Activated CD4-positive, alpha-beta T cell treated with anti-CD3 and anti-CD28 coated beads for 4 hours (primary cell): ENCODE data around the gene IL24.
A peak's percentile ranks its signal among the peaks of the same experiment; 100 is the strongest.
"Not testable (repeated sequence)": the region's sequence is repeated elsewhere in the genome, so short reads cannot be mapped to it uniquely, and the experiment has no call there.

Experiments
- DNase-seq, 2 donors: peaks; one replicate each; pipeline ENCODE4 v3.0.0-alpha.2; 2020

The IL24 gene

DNA sequence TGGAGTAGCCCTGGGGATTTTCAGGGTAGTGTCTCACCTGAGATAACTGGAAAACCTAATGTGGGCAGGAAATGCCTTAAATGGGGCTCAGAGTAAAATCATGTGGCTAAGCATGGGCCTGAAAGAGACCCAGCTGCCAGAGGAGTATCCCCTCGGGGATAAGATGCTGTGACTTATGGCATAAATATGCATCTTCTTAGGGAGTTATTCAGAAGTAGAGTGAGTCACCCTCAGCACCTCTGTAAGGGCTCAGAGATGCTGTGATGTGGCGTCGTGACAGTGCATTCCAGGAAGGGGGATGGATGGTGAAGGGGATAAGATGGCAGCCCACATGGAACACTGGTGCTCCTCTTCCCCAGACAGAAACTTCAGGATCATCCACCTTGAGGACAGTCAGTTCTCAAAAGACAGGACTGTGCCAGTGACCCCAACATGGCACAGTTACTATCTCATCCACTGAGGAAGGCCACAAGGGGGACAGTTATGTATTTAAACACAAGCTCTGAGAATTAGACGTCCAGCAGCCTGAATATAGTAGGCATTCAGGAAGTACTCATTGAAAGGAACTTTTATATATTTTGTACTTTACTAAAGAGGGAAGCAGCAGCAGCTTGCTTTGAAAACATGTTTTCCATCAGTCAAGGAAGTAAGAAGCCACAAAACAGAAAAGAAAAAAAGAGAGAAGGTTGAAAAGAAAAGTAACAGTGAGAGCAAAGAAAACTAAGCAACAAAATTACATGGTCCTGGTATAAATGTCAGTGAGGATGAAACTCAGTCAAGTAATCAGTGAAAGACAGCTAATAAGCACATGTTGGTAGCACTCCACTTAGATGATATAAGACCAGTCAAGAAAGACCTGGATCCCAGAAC lies 8.3 kb downstream of the IL24 start:
- DNase-seq, result peak; percentile 48 to 63

DNA sequence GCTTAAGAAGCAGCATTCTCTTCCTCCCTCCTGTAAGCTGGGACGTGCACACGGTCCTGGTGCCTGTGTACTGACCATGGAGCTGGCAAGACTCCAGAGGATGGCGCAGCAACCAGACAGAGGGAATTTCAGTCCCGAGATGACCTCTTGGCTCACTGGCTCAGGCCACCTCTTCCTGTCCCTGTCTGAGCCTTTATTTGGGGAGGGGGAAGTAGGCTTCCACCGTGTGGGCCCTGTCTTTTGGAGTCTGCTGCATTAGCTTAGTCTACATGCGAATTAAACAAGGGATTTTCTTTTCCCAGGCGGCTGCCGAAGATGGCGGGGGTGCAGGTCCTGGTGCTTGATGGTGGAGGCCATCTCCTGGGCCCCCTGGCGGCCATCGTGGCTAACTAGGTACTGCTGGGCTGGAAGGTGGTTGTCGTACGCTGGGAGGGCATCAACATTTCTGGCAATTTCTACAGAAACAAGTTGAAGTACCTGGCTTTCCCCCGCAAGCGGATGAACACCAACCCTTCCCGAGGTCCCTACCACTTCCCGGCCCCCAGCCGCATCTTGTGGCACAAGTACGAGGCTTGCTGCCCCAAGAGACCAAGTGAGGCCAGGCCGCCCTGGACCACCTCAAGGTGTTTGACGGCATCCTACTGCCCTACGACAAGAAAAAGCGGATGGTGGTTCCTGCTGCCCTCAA lies 10.2 kb downstream of the IL24 start:
- no peak for DNase-seq

DNA sequence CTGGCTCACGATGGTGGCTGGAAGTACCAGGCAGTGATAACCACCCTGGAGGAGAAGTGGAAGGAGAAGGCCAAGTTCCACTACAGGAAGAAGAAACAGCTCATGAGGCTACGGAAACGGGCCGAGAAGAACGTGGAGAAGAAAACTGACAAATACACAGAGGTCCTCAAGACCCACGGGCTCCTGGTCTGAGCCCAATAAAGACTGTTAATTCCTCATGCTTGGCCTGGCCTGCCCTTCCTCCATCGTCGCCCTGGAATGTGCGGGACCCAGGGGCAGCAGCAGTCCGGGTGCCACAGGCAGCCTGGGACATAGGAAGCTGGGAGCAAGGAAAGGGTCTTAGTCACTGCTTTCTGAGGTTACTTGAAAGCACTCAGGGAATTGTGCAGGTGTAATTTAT lies 10.8 kb downstream of the IL24 start:
- no peak for DNase-seq

DNA sequence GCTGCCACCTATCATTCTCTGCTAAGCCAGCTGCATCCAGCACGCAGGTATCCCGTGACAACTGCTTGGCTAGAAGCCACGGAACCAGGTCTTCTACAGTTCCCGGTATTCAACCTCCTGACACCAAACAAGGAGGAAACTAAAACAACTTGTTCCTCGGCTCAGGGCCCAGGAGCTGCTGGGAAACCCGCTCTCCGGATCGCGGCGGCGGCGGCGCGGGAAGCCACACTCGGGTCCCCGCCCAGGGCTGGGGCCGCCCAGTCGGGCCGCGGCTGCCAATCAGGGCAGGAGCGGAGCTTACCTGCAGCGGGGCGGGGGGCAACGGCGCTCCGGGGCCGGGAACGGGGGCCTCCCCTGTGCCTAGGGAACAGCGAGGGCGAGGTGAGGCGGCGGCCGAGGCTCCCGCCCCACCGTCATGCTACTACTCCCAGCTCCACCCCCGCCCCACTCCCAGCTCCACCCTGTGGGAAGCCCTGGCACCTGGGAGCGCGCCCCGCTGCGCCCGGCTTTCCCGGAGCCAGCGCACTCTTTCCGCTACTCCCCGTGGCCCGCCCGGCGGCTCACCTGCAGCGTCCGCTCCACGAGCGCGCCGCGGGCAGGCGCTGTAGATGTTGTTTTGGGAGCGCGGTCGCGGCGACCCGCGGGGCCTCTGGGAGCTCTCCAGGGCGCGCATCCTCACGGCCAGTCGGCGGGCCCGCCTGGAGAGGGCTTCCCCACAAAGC lies 12.1 kb downstream of the IL24 start:
- DNase-seq, result peak; percentile 41 to 42

DNA sequence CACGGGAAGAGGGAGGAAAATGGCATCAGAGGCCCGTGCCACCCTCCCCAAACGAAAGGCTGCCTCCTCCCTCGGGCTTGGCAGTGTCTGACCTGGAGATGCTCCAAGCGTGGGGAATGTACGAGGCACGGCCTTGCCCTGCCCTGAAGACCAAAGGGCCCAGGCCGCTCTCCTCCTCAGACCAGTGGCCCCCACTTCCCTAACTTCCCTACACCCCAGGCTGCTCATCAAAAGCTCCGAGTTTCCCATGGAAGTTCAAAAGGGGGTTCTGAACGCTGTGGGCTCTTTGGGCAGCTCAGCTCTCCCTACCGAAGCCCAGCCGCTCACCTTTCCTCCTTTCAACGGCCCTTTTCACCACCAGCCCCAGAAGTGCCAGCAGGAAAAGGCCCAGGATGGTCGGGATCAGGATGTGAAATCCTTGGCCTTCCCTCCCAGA lies 12.7 kb downstream of the IL24 start:
- DNase-seq, result no peak

DNA sequence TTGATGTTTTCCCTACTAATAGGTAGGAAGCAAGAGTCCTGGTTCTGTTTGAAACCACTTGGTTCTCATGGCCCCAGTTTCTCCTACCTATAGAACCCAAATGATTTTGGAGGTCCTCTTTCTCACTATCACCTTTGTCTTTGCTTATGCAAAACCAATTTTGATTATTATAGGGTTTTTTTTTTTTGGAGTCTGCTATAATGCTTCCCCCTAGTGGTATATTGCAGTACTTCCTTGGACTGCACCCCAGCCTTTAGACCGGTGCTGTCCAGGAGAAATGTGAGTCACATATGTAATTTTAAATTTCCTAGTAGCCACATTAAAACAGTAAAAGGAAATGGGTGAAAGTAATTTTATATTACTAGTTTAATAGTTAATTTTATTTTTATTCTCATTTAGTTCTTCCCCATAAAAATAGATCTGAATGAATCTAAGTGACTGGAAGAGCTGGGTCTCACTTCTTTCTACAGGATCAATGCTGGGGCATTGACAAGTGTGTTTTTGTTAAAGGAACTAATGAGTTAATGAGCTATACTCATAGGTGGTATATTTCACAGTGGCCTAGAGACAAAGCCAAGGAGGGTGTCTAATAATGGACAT lies 13.9 kb downstream of the IL24 start:
- peak in 1 of 2 donors; percentile 47 for DNase-seq

DNA sequence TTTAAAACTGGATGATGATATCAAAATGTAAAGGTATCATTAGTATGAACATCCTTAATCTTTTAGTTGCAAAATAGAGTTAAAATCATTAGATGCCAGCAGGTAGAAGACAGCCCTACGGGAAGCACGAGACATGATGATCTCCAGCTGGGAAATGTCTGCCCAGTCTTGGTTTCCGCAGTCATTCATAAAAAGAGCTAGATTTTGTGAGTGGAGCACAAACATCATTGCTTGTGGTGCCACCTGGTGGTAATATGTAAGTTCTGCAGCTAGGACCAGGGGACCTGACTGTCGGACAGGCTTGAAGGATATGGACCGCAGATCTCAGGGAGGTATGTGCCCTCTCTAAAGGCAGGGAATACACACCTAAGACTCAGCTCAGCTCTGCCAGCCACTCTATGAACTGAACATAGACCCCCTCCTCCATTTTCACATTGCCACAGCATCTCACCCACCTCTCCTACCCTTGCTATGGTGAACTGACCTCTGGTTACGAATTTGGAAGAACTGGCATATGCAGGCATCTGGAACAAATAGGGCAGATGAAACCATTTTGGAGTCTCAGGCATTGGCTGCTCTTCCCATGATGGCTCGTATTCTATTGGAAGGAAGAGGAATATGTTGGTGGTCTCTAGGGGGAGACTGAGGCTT lies 15.3 kb downstream of the IL24 start:
- DNase-seq, result peak; percentile 47 to 64

DNA sequence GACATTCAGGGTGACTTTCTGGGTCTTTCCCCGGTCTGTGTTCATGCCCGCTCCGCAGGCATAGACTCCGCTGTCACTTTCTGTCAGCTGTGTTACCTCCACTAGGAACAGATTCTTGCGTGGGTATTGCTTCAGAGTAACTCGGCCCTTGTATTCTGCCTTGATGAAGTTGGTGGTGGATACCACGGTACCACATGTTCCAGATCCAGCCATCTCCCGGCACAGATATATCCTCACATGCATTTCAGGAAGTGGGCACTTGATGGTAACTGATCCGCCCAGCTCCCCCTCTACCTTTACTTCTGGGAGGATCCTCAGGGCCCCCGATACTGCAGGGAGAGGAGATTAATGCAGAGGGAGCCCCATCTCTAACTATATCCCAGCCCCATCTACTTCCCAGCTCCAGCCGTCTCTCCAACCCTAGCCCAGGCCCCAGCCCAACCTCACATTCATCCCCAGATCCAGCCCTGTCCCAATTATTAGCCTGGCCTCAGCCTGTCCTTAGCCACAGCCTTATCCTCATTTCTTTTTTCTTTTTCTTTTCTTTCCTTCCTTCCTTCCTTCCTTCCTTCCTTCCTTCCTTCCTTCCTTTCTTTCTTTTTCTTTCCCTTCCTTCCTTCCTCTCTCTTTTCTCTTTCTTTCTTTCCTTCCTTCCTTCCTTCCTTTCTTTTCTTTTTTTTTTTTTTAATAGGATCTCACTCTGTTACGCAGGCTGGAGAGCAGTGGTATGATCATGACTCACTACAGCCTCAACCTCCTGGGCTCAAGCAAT lies 16.7 kb downstream of the IL24 start:
- DNase-seq, result no peak

DNA sequence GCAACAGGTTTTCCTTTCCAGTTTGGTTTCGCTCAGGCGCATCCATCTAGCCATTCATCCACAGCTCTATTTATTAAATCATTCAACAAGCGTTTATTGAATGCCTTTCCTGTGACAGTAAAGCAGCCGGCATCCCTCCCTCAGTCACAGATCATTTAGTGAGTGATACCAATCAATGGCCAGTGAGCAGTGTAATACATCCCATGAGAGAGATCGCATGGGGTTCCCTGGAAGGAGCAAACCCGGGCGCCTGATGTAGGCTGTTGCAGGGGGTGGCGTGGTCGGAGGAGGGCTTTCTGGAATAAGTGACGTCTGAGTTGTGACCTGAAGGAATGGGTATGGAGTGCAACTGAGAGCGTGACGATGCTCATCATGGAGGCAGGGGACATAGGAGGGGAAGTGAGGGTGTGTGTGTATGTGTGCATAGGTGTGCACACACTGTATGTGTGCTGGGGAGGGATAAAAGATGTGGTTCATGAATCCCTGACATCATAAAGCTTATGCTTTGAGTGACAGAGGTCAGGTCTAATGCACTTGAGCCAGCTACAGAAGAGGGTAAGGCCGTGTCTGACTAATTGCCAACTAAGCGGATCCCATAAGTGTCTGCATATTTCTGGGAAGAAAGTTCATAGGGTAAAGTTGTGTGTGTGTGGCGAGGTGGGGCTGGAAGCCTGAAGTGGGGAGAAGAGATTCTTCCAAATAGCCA lies 17.9 kb downstream of the IL24 start:
- DNase-seq, result no peak

DNA sequence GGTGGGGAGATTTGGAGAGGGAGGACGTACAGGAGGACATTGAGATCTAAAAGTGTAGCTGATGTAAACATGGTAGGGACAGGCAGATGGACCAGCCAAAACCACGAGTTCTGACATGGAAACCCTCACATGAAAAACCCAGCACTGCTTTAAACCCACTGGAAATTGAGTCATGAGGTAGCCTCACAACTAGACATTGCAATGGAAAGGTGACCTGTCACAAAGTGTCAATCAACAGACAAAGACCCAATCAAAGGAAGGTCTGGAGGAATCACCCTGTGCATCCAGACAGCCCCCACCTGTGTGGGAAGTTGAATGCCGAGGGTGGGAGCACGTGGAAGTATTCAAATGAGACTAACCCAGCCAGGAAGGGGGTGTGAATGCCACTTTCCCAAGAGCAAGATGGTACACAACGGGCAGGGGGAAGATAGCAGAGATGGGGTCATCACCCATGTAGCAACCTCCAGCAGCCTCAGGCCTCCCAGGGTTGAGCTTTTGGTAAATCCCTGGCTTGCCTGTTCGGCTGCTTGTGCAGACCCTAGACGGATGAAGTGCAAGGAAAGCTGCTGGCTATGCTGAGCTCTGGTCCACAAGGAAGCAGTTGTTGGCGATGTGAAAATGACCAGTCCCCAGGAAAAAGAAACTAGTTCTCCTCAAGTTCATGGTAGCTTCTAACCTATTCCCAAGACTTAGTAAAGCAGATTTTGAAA lies 18.9 kb downstream of the IL24 start:
- peak in 1 of 2 donors; percentile 24 for DNase-seq

DNA sequence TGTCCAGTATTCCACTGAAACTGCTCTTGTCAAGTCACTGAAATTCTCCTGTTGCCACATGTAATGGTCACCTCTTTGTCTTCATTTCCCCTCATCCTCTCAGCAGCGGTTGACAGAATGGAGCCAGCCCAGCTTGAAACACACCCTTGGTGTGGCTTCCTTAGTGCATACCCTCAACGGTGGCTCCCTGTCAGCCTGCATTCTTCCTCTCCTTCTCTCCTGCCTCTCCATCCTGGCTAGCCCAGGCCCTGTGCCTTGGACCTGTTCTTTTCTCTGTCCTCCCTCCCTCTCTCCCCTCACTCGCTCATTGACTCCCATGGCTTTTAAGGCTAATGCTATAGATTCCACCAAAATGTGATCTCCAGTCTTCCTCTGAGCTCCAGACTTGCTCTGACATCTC lies 20.8 kb downstream of the IL24 start:
- DNase-seq, result no peak

DNA sequence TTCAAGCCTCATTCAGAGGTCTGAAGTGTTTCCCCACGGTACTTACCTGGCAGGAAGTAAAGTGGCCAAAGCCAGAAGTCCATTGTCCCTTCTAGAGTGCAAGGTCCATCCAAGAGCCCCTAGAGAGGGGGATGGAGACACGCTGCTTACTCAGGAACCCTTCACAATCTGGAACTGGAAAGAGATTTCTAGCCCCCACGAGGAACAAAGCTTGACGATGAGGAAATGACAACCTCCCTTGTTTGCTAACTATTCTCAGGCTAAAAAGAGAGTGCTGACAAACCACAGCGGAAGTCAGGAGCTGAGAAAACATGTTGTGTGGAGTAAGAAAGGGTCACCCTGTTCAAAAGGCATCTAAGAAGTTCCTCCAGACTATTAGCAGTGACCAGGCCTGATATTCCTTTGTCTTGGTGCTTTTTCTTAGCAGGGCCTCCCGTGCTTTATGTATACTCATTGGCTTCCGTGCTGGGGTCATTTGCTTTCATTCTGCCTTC lies 24.6 kb downstream of the IL24 start, which contains the start of gene FCMR:
Gene FCMR, minus strand, starts transcription at position 170 of the 494 bp plus-strand sequence. Its CDS starts 87 bp downstream, at position 83.
- DNase-seq, result peak; percentile 29 to 37

DNA sequence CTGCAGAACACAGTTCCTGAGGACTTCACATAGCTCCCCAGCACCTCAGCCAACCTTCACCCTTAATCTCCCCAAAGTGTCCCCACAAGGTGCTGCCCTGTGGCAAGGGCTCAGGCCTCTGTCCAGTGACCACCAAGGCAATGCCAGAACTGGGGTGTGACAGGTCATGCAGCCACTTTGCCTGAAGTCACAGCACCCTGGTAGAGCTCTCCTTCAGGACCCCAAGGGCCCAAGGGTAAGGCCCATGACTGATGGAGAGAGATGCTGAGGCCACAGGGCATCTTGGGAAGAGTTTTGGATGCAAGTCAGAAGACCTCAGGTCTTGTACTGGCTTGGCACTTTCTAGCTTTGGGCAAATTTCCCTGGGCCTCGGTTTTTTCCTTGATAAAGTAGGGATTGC lies 25.3 kb downstream of the IL24 start:
- DNase-seq, result no peak

DNA sequence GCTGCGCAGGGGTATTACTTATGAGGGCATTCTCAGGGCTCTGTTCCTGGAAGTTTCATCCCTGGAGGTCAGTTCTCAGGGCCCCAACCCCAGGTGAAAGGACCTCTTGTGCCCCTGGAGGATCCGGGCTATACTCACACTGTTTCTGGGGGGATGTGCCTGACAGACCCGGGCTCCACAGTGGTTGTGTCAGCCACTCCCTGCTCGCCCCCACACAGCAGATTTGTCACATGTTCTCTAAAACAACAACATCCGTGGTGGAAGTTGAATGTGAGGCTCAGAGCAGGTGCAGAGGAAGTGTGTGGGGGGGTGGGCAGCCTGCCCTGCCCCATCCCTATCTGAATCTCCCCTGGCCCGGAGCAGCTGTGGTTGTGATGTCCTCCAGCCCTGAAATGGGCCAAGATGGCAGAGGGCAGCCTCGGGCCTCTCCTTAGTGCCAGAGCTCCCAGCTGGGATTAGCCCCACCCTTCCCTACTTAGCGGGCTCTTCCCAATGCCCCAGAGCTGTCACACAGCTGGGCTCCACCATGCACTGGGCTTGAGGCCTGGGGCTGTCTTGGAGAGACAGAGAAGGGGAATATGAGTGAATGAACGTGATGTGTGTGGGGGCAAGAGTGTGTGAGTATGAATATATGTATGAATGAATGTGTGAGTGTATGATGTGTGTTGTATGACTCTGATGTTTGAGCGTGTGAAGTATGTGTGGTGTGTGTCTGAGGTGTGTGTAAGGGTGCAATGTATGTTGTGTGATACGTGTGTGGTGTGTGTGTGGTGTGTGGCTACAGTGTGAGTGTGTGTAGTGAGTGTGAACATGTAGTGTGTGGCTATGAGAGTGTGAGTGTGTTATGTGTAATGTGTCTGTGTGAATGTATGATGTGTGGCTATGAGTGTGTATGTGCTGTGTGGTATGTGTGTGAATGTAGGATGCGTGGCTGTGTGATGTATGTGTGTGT lies 26.0 kb downstream of the IL24 start:
- peak; percentile 69 to 75 for DNase-seq

DNA sequence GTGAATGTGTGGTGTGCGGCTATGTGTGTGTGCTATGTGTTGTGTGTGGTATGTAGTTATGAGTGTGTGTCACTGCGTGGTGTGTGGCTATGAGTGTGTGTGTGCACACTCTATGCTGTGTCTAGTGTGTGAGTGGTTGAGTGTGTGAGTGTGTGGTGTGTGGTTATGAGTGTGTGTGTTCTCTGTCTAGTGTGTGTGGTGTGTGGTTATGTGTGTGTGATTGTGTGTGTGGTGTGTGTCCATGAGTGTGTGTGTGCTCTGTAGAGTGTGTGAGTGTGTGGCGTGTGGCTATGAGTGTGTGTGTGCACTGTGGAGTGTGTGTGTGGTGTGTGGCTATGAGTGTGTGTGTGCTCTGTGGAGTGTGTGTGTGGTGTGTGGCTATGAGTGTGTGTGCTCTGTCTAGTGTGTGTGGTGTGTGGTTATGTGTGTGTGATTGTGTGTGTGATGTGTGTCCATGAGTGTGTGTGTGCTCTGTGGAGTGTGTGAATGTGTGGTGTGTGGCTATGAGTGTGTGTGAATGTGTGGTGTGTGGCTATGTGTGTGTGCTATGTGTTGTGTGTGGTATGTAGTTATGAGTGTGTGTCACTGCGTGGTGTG lies 26.8 kb downstream of the IL24 start:
- DNase-seq, result not testable (repeated sequence)

DNA sequence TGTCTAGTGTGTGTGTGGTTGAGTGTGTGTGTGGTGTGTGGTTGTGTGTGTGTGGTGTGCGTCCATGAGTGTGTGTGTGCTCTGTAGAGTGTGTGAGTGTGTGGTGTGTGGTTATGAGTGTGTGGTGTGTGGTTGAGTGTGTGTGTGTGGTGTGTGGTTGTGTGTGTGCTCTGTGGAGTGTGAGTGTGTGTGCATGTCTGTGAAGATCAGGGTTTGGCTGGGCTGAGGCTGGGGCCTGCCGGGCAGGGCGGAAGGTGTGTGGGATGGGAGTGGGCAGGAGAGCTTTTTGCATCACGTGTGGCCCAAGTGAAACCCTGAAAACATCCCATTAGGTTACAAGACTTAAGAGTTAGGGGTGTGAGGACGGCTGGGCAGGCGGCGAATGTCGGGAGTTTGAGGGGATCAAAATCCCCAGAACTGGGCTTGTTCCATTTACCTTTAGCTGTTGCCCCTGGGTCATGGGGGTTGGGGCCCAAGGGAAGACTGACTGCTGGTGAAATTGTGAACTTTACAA lies 27.4 kb downstream of the IL24 start:
- no peak for DNase-seq

DNA sequence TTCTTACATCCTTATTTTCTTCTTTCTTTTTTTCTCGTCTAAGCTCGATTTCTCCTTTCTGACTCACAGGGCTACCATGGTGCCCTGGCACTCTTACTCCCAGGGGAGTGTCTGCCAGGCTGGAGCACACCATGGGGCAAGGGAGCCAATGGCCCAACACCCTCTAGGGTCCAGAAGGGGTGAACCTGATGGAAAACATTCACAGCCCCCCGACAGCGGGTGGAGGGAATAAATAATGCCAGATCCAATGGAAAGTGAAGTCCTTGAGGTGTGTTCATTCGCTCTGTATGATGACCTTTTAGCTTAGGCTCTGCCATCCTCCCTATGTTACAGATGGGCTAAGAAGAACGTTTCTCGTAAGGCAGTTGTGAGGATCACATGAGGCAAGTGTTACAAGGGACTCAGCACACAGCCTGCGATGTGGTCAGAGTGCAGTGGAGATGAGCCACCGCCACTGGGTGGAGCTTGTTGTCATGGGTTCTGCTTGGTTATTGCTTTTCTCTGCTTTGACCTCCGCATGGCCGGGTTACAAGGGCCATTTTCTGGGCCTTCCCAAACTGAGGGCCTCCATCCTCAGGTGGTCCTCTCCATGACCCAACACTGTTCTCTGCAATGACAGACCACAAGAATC lies 28.0 kb downstream of the IL24 start:
- DNase-seq, result peak; percentile 44

DNA sequence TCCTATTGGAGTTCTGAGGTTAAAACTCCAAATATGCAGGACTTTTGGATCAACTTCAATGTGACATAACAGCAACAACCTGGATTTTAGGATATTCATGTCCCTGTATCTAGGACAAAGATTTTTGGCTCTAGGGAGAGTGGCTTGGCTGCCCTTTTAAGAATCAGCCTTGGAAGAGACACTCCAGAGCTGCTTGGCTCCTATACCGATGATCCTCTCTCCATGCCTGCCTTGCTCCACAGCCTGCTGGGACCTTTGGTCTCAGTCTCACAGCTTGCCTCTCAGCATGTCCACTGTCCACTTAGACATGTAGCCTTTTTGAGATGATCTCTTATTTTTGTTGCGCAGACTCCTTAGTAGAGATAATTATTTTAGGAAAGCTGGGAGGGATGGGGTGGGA lies 29.0 kb downstream of the IL24 start:
- no peak for DNase-seq
